Type B pancreatic cell (in vitro differentiated cells): ENCODE data around the gene FBXO3. TPM values are rescaled to one million over a fixed set of nuclear protein-coding genes. Genes with fewer than 3 reads are reported as not detected.

Experiments
- DNase-seq: peaks from one replicate; pipeline ENCODE4 v3.0.0; 2021; ENCODE audit warnings: mixed read lengths; ENCODE audit not compliant: unreplicated experiment; ENCODE audit errors: extremely low spot score
- H3K27ac Mint-ChIP-seq: 2 replicates; pipeline ENCODE4 v1.8.0; 2021; ENCODE audit warnings: mild to moderate bottlenecking, mixed read lengths
- H3K27me3 Mint-ChIP-seq: 2 replicates; pipeline ENCODE4 v1.8.0; 2021; ENCODE audit warnings: mixed read lengths
- H3K36me3 Mint-ChIP-seq: 2 replicates; pipeline ENCODE4 v1.8.0; 2021; ENCODE audit warnings: mixed read lengths
- H3K4me1 Mint-ChIP-seq: one replicate; pipeline ENCODE4 v1.8.0; 2021; ENCODE audit warnings: mixed read lengths; ENCODE audit not compliant: unreplicated experiment
- H3K4me3 Mint-ChIP-seq: 2 replicates; pipeline ENCODE4 v1.8.0; 2021; ENCODE audit warnings: mild to moderate bottlenecking, mixed read lengths
- H3K9me3 Mint-ChIP-seq: 2 replicates; pipeline ENCODE4 v1.8.0; 2021; ENCODE audit warnings: mixed read lengths
- total RNA-seq: library from RNA; stranded (reverse); gene quantifications from 2 replicates; pipeline ENCODE4 v1.2.1, GENCODE V29; 2021; ENCODE audit warnings: low replicate concordance
- TF ChIP-seq, protein P1 (sequence below): fragments of 200-600 bp; sonication (generic); conservative IDR thresholded peaks from 2 replicates; pipeline ENCODE4 v1.5.0; 2021; ENCODE audit warnings: antibody characterized with exemption, mild to moderate bottlenecking

The FBXO3 gene
- total RNA-seq, 1 donor from 2014 or later, result 29.3 TPM

DNA sequence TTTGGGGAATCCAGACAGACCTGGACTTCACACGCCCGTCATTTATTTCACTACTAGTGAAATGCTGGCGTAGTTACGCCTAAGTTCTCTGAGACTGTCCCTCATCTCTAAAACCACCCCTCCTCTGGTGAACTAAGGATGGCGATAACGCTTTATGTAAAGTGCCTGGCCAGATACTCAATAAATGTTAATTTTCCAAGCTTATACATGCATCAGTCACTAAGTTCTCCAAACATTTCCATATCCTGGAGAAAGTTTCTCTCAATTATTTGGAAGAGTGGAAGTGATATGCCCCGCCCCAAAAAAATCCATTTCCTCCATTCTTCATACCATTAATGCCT is 1.1 kb upstream of the FBXO3 start:
- no peaks in the 10 kb centered on the region for H3K9me3 Mint-ChIP-seq
- H3K27me3 Mint-ChIP-seq, result peaks cover 40% of the 10 kb centered on the region
- peak overlapping the region; percentile 96 for H3K4me3 Mint-ChIP-seq
- H3K4me1 Mint-ChIP-seq, result peaks cover 38% of the 10 kb centered on the region
- H3K36me3 Mint-ChIP-seq, result no peaks in the 10 kb centered on the region
- DNase-seq, result no peak
- no peak overlapping the region for H3K27ac Mint-ChIP-seq
- TF ChIP-seq, protein P1, sequence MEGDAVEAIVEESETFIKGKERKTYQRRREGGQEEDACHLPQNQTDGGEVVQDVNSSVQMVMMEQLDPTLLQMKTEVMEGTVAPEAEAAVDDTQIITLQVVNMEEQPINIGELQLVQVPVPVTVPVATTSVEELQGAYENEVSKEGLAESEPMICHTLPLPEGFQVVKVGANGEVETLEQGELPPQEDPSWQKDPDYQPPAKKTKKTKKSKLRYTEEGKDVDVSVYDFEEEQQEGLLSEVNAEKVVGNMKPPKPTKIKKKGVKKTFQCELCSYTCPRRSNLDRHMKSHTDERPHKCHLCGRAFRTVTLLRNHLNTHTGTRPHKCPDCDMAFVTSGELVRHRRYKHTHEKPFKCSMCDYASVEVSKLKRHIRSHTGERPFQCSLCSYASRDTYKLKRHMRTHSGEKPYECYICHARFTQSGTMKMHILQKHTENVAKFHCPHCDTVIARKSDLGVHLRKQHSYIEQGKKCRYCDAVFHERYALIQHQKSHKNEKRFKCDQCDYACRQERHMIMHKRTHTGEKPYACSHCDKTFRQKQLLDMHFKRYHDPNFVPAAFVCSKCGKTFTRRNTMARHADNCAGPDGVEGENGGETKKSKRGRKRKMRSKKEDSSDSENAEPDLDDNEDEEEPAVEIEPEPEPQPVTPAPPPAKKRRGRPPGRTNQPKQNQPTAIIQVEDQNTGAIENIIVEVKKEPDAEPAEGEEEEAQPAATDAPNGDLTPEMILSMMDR, result no peak

DNA sequence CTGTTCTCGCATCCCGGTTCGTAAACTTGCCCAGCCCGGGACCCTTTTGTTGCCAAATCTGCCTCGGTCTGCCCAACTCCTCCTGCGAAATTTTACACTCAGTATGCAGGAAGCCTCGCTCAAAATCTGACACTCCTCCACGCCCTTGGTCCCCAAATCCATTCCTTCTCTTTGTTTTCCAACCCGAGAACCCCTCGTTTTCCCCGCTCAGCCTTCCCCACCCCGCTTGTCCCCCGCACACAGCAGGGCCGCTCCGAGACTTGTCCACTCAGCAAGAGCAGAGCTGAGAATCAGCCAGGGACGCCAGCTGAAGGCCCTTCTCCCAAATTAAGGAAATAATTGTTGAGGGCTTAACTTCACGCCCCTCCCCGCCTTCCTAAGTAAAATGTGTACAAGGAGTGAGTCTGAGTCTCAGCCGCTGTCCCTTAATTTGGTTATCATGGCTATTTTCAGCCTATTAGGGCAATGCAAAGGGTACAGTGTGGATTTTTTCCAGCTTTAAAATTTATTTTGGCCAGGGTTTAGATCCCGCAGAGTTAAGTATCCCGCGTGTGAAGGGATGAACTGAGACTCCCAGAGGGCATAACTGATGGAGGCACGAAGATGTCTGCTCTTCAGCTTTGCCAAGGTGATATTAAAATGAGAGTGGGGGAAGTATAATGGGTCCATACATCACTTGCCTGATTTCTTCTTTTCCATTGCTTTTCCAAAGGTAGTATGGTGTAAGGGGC is 581 bp upstream of the FBXO3 start:
- no peak for DNase-seq
- H3K4me3 Mint-ChIP-seq, result peak overlapping the region; percentile 96
- H3K27ac Mint-ChIP-seq, result peak overlapping the region; percentile 94
- H3K36me3 Mint-ChIP-seq, result peaks cover under 1% of the 10 kb centered on the region
- no peaks in the 10 kb centered on the region for H3K9me3 Mint-ChIP-seq
- peaks cover 36% of the 10 kb centered on the region for H3K4me1 Mint-ChIP-seq
- H3K27me3 Mint-ChIP-seq, result peaks cover 35% of the 10 kb centered on the region
- TF ChIP-seq, protein P1, result no peak

DNA sequence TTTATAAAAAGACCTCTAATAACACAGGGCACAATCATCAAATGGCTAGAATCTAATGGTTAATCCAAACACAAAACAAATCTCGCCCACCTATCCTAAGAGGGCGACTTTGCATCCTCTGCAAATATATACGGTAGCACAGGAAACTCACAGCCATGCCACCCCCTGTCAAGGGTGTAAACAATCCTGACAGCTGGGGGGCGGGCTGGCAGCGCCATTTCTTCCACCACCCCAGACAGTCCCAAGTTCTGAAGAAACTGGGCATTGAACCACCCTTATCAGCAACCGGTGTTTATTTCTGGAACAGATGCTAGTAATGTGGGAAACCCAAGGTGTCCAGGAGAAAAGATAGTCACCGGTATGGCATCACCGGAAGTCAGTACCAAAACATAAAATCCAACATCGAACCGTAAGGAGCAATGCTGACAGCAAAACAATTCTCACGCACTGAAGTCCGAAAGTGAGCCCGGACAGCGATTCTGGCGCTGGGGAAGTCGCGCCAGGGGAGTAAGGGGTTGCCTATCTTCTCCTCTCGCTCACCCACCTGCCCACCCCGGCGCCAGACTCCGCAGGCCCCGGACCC is 825 bp downstream of the FBXO3 start:
- Mint-ChIP-seq H3K9me3 (no peaks in the 10 kb centered on the region), H3K4me3 (peak overlapping the region; percentile 96), H3K36me3 (peaks cover 7% of the 10 kb centered on the region), H3K27me3 (peaks cover 22% of the 10 kb centered on the region), H3K27ac (peak overlapping the region; percentile 83), H3K4me1 (peaks cover 23% of the 10 kb centered on the region)
- no peak for DNase-seq
- TF ChIP-seq, protein P1, result no peak

GRCh38 chr11:33772870-33773269 is 1.4 kb downstream of the FBXO3 start:
- no peak for DNase-seq
- TF ChIP-seq, protein P1, result no peak
- Mint-ChIP-seq H3K4me1 (peaks cover 20% of the 10 kb centered on the region), H3K36me3 (peaks cover 7% of the 10 kb centered on the region), H3K9me3 (no peaks in the 10 kb centered on the region), H3K27ac (peak overlapping the region; percentile 25), H3K27me3 (peaks cover 18% of the 10 kb centered on the region), H3K4me3 (peak overlapping the region; percentile 96)

GRCh38 chr11:33772300-33772699 is 2.0 kb downstream of the FBXO3 start:
- Mint-ChIP-seq H3K27ac (peak overlapping the region; percentile 25), H3K9me3 (no peaks in the 10 kb centered on the region), H3K4me3 (peak overlapping the region; percentile 96), H3K36me3 (peaks cover 7% of the 10 kb centered on the region), H3K4me1 (peaks cover 20% of the 10 kb centered on the region), H3K27me3 (peaks cover 17% of the 10 kb centered on the region)
- TF ChIP-seq, protein P1, result no peak
- DNase-seq, result no peak
